SK-N-MC (cell line): ENCODE data around the gene HACE1.

Source experiments
- DNase-seq: peaks from one replicate; pipeline ENCODE4 v3.0.0-alpha.2; 2011; ENCODE audit warnings: low read depth, low spot score
- H3K27ac ChIP-seq: fragments of 200-600 bp; sonication (generic); 2 replicates; pipeline ENCODE4 v1.5.1; 2016; ENCODE audit warnings: mixed run types
- H3K36me3 ChIP-seq: fragments of 200-600 bp; sonication (generic); 2 replicates; pipeline ENCODE4 v1.6.1; 2017; ENCODE audit warnings: antibody characterized with exemption, low read length, mixed read lengths; ENCODE audit not compliant: insufficient read depth
- H3K4me3 ChIP-seq: fragments of 200-600 bp; sonication (generic); 2 replicates; pipeline ENCODE4 v1.5.1; 2016
- H3K9ac ChIP-seq: fragments of 200-600 bp; sonication (generic); 2 replicates; pipeline ENCODE4 v1.8.0; 2017; ENCODE audit warnings: mixed run types, mixed read lengths; ENCODE audit not compliant: insufficient read length
- H3K9me3 ChIP-seq: fragments of 200-600 bp; sonication (generic); 2 replicates; pipeline ENCODE4 v1.6.1; 2017; ENCODE audit warnings: low read depth, mild to moderate bottlenecking, antibody characterized with exemption, low read length, moderate library complexity, mixed read lengths
- EZH2 ChIP-seq: fragments of 200-600 bp; sonication (generic); IDR thresholded peaks from one replicate; pipeline ENCODE4 v1.6.1; 2017; ENCODE audit warnings: antibody characterized with exemption
- FOXP2 ChIP-seq: optimal IDR thresholded peaks from 2 replicates; pipeline ENCODE3; 2011; ENCODE audit warnings: mild to moderate bottlenecking, moderate library complexity; ENCODE audit not compliant: insufficient read depth; ENCODE audit errors: extremely low read length, control extremely low read depth
- POLR2AphosphoS5 ChIP-seq: IDR thresholded peaks from 2 replicates; pipeline ENCODE4 v1.6.1; 2012; ENCODE audit warnings: mild to moderate bottlenecking, low read depth, low read length, borderline replicate concordance

The HACE1 gene

DNA sequence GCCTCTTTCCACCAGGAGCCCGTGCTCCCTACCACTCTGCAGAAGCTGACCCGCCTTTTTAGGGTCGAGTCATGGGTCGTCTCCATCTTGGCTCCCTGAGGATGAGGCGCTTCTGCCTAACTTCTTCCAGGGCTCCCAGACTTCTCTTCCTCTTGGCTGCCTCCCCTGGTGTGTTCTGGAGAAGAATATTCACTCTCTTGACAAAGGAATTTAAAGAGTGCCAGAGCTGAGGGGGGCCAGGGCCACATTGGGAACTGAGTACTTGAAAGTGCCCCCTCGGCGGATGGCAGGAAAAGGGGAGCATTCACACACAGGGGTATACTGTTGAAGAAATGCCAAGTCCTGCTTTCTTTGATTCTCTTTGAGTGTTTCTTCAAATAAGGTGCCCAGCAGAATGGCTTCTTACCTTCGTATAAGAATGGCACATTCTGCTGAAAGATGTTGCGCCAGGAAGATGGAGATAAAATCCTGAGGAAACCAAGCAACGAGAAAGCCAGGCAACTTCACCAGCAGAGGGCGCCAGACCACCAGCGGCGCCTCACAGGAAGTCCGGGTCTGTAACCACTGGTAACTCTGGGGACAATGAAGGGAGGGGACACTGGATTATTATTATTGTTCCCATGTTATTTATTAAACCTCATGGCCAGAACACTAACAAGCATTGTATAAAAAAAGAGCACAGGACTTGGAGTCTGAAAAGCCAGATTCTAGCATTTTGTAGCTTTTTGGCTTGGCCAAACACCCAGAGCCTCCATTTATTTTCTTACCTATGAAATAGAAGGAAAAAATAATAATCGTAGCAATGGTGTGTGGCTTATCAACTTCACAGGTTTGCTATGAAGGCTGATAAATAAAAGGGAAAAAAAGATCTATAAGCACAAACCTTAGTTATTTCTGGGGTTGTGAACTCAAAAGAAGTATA is 176.7 kb downstream of the HACE1 start:
- no peak for DNase-seq
- H3K9ac ChIP-seq: no peak overlapping the region
- TF ChIP-seq POLR2AphosphoS5 (no peak), EZH2 (no peak), FOXP2 (no peak)
- H3K27ac ChIP-seq: no peak overlapping the region
- no peak overlapping the region for H3K4me3 ChIP-seq
- H3K9me3 ChIP-seq: peaks cover 3% of the 10 kb centered on the region; the same call in 1 of the 2 replicates
- H3K36me3 ChIP-seq: no peaks in the 10 kb centered on the region

DNA sequence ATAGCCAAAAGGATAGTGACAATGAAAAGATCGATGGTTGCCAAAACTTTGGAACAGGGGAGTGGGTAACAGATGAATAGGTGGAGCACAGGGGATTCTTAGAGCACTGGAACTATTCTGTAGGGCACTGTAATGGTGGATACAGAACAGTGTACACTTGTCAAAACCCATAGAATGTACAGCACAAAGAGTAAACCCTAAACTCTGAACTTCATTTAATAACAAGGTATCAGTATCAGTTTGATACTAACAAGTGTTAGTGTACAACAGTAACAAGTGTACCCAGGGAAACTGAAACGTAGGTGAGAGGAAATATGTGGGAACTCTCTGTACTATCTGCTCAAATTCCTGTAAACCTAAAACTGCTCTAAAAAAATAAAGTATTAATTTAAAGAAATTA is 179.2 kb downstream of the HACE1 start:
- H3K27ac ChIP-seq: no peak overlapping the region
- DNase-seq: no peak
- H3K9ac ChIP-seq: no peak overlapping the region
- peaks cover 3% of the 10 kb centered on the region; the same call in 1 of the 2 replicates for H3K9me3 ChIP-seq
- no peaks in the 10 kb centered on the region for H3K36me3 ChIP-seq
- no peak overlapping the region for H3K4me3 ChIP-seq
- TF ChIP-seq EZH2 (no peak), FOXP2 (no peak), POLR2AphosphoS5 (no peak)

DNA sequence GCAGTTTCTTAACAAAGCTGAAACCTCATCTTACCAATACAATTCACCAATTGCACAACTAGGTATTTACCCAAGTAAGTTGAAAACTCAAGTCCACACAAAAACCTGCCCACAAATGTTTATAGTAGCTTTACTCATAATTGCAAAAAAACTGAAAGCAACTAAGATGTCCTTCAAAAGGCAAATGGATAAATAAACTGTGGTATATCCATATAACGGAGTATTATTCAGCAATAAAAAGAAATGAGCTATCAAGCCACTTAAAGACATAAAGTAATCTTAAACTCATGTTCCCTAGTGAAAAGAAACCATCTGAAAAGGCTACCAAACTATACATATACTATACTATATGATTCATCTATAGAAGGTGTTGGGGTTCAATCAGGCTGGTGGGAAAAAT is 179.7 kb downstream of the HACE1 start:
- DNase-seq: no peak
- H3K4me3 ChIP-seq: no peak overlapping the region
- no peaks in the 10 kb centered on the region for H3K36me3 ChIP-seq
- H3K9me3 ChIP-seq: peaks cover 3% of the 10 kb centered on the region; the same call in 1 of the 2 replicates
- H3K9ac ChIP-seq: no peak overlapping the region
- H3K27ac ChIP-seq: no peak overlapping the region
- TF ChIP-seq EZH2 (no peak), POLR2AphosphoS5 (no peak), FOXP2 (no peak)
